ENCODE results near the gene SLC19A1.

Gene SLC19A1

DNA sequence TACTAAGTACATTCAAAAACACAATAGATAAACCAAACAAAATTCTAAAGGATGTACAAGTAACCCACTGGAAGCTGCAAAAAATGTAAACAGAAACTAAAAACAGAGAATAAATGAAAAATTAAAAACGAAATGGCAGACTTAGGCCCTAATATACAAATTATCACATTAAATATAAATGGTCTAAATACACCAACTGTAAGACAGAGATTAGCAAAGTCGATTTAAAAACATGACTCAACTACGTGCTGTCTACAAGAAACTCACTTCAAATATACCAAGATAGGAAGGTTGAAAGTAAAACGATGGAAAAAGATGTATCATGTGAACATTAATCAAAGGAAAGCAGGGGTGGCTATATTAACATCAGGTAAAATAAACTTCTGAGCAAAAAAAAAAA lies 23.1 kb downstream of the SLC19A1 start:
- DNase-seq (ENCODE audit: low read depth in 1 of 2, low spot score in 1 of 2) = no peak

GRCh38 chr21:45518742-45519141 lies 23.5 kb downstream of the SLC19A1 start:
- DNase-seq (ENCODE audit: low read depth in 1 of 2, low spot score in 1 of 2) = no peak

- DNase-seq (ENCODE audit: low read depth in 1 of 2, low spot score in 1 of 2) = no peak
Observed at GRCh38 chr21:45517249-45518065, 24.8 kb downstream of the SLC19A1 start.

DNA sequence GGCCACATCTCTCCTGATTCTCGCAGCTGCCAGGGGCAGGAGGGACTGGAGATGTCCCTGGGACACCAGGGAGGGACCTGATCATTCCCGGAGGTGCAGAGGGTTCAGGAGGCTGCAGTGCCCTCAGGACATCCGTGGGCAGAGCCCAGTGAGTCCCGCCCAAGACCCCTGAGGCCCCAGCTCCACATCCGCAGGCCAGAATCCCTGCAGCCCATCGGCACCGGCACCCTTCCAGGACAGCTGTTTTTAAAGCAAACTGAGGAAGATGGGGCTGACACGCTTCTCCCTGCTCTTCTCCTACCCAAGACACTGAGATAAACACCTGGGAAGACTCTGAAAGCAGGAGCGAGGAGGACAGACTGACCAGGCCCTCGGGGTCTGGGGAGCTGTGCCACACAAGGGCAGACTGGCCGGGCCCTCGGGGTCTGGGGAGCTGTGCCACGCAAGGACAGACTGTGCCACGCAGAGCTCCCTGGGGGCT lies 25.5 kb downstream of the SLC19A1 start:
- no peak for DNase-seq (ENCODE audit: low read depth in 1 of 2, low spot score in 1 of 2)

- no peak for DNase-seq (ENCODE audit: low read depth in 1 of 2, low spot score in 1 of 2)
Observed at GRCh38 chr21:45516071-45516670, 26.1 kb downstream of the SLC19A1 start.

- no peak for DNase-seq (ENCODE audit: low read depth in 1 of 2, low spot score in 1 of 2)
Observed at GRCh38 chr21:45515241-45516061, 26.8 kb downstream of the SLC19A1 start.

DNA sequence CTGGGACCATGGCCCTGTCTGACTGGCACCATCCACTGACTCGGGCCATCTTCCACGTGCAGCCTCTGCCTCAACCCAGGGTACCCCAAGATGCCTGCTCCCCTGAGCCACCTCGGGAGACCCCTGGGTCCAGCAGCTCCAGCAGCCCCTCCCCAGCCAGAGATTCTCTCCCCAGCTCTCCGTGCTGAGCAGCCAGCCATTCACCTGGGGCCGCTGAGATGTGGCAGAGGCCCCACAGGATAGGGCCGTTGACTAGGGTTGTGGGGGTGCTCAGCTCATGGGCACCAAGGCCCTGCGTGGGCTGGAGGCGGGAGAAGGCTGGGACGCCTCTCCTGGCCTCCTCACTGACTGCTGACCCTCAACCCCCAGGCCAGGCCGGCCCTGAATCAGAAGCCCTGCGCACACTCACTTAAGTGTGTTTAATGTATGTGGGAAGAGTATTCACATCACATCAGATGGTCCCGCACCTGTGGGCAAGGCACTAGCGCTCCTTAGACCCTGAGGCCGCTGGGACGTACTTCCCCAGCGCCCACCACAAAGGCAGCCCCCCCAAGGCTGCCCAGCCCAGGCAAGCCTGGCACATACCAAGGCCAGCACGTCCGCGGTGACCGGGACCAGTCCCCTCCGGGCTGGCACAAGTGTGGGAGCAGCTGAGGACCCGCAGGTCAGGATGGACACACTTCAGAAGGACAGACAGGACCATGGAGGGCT lies 27.8 kb downstream of the SLC19A1 start:
- DNase-seq (ENCODE audit: low read depth in 1 of 2, low spot score in 1 of 2) = no peak

DNA sequence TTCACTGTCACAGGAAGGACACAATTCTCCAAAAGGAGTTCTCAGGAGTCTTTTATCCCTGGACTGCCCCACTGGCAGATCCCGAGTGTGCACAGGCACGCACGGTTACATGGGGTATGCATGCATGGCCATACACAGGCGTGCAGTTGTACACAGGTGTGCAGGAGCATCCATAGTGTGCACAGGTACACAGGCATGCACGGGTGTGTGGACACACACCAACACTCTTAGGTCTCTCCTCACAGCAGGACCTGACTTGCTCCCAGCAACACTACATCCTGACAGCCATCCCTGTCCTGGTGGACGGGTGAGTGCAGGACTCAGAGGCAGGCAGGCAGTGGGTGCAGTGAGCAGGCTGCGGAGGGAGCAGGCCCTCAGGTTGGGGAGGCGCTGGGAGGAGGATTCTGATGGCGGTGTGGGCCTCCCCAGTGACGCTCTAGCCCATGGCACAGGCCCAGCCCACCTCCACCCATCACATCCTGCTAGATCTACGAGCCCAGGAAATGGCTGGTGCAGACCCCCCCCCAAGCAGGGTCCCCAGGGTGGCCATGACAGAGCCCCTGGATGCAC lies 28.4 kb downstream of the SLC19A1 start:
- no peak for DNase-seq (ENCODE audit: low read depth in 1 of 2, low spot score in 1 of 2)

- DNase-seq (ENCODE audit: low read depth in 1 of 2, low spot score in 1 of 2) = no peak
Observed at GRCh38 chr21:45513003-45513717, 29.1 kb downstream of the SLC19A1 start.

DNA sequence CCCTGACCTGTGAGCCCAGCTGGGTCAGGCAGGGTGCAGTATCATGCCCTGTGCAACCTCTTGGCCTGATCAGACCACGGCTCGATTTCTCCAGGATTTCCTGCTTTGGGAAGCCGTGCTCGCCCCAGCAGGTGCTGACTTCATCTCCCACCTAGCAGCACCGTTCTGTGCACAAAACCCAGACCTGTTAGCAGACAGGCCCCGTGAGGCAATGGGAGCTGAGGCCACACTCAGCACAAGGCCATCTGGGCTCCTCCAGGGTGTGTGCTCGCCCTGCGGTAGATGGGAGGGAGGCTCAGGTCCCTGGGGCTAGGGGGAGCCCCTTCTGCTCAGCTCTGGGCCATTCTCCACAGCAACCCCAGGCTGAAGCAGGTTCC lies 29.6 kb downstream of the SLC19A1 start:
- DNase-seq (ENCODE audit: low read depth in 1 of 2, low spot score in 1 of 2) = no peak

- no peak for DNase-seq (ENCODE audit: low read depth in 1 of 2, low spot score in 1 of 2)
Observed at GRCh38 chr21:45511661-45512431, 30.4 kb downstream of the SLC19A1 start.

- no peak for DNase-seq (ENCODE audit: low read depth in 1 of 2, low spot score in 1 of 2)
Observed at GRCh38 chr21:45511007-45511406, 31.2 kb downstream of the SLC19A1 start.

- DNase-seq (ENCODE audit: low read depth in 1 of 2, low spot score in 1 of 2) = no peak
Observed at GRCh38 chr21:45510466-45510955, 31.7 kb downstream of the SLC19A1 start.

- DNase-seq (ENCODE audit: low read depth in 1 of 2, low spot score in 1 of 2) = no peak
Observed at GRCh38 chr21:45509566-45510465, 32.4 kb downstream of the SLC19A1 start.

- DNase-seq (ENCODE audit: low read depth in 1 of 2, low spot score in 1 of 2) = no peak
Observed at GRCh38 chr21:45508607-45509565, 33.4 kb downstream of the SLC19A1 start.

DNA sequence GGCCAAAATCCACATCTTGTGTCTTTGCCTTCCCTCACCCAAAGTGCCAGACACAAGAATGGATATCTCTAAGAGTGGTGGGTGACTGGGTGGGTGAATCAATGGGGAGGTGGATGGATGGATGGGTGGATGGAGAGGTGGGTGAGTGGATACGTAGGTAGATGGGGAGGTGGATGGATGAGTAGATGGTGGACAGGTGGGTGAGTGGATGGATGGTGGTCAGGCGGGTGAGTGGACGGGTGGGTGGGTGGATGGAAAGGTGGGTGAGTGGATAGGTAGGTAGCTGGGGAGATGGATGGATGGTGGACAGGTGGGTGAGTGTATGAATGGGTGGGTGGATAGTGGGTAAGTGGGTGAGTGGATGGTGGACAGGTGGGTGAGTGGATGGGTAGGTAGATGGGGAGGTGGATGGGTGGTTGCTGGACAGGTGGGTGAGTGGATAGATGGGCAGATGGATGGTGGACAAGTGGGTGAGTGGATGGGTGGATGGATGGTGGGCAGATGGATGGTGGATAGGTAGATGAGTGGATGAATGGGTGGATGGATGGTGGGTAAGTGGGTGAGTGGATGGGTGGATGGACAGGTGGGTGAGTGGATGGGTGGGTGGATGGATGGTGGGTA lies 34.2 kb downstream of the SLC19A1 start:
- no peak for DNase-seq (ENCODE audit: low read depth in 1 of 2, low spot score in 1 of 2)

DNA sequence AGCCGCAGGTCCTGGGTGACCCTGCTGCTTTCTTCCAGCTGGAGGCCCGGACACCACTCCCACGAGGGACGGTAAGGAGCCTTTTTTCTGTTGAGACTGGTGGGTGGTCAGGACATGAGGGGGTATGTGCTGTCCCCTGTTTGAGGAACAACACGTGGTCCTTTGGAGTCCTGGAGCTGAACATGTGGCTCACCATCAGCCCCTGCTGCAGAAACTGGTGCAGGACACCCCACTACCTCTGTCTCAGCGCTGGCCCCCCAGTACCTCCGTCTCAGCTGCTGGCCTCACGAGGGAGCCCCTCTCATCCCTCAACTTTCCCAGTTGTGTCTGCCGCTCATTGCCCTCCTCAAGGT lies 34.7 kb downstream of the SLC19A1 start:
- no peak for DNase-seq (ENCODE audit: low read depth in 1 of 2, low spot score in 1 of 2)
